ENCODE measurements around the gene RD3L.

RD3L gene

GRCh38 chr14:103892247-103892646, 50.1 kb downstream of the RD3L start:
- no peak for DNase-seq

GRCh38 chr14:103891667-103892215, 50.6 kb downstream of the RD3L start:
- DNase-seq: no peak

GRCh38 chr14:103890821-103891666, 51.3 kb downstream of the RD3L start:
- DNase-seq: no peak
